Keratinocyte (primary cell): ENCODE results near the gene TM7SF3. TPM values are rescaled to one million over a fixed set of nuclear protein-coding genes. Genes with fewer than 3 reads are reported as not detected.
"Not testable (repeated sequence)": the region's sequence is repeated elsewhere in the genome, so short reads cannot be mapped to it uniquely, and the experiment has no call there.

ENCODE experiments used
- DNase-seq: peaks from one replicate; pipeline ENCODE4 v3.0.0-alpha.2; 2011; ENCODE audit warnings: low read depth, missing footprints, low spot score
- FAIRE-seq: peaks from 2 replicates; lab custom pipeline; 2011; peaks lifted over from hg19 to GRCh38; lab: Jason Lieb, UNC
- H2AFZ ChIP-seq: 2 replicates; pipeline ENCODE4 v1.6.0; 2012; ENCODE audit warnings: low read length, control low read depth, inconsistent platforms; ENCODE audit not compliant: control insufficient read depth
- H3K27ac ChIP-seq: 2 replicates; pipeline ENCODE4 v1.5.1; 2011; ENCODE audit warnings: low read length; ENCODE audit not compliant: control insufficient read depth, insufficient read depth
- H3K27me3 ChIP-seq: 3 replicates; pipeline ENCODE4 v1.6.0; 2011; ENCODE audit warnings: low read length; ENCODE audit not compliant: control insufficient read depth, insufficient read depth; ENCODE audit errors: extremely low read depth
- H3K36me3 ChIP-seq, 2 experiments: 2 replicates in 1 of 2; 3 replicates in 1 of 2; pipeline ENCODE4 v1.5.1; 2011; ENCODE audit warnings: low read length in 2 of 2, mild to moderate bottlenecking in 1 of 2; ENCODE audit not compliant: control insufficient read depth in 2 of 2, insufficient read depth in 2 of 2; ENCODE audit errors: extremely low read depth in 1 of 2
- H3K4me1 ChIP-seq: 3 replicates; pipeline ENCODE4 v1.5.1; 2011; ENCODE audit warnings: low read length; ENCODE audit not compliant: control insufficient read depth, insufficient read depth; ENCODE audit errors: extremely low read depth
- H3K4me2 ChIP-seq: 3 replicates; pipeline ENCODE4 v1.6.0; 2011; ENCODE audit warnings: low read depth, low read length; ENCODE audit not compliant: control insufficient read depth, insufficient read depth; ENCODE audit errors: extremely low read depth
- H3K4me3 ChIP-seq, 3 experiments: fragments of 200-600 bp in 1 of 3; sonication (generic) in 1 of 3; 2 replicates in 2 of 3; 3 replicates in 1 of 3; pipeline ENCODE4 v1.5.1; 2011 to 2016; ENCODE audit warnings: low read length in 3 of 3, mild to moderate bottlenecking in 3 of 3, control low read depth in 2 of 3, inconsistent platforms in 1 of 3, low read depth in 1 of 3, mixed read lengths in 1 of 3, mixed run types in 1 of 3, moderate library complexity in 1 of 3; ENCODE audit not compliant: control insufficient read depth in 2 of 3, insufficient read depth in 2 of 3; ENCODE audit errors: extremely low read depth in 1 of 3
- H3K79me2 ChIP-seq: 2 replicates; pipeline ENCODE4 v1.6.0; 2012; ENCODE audit warnings: low read length; ENCODE audit not compliant: control insufficient read depth, insufficient read depth
- H3K9ac ChIP-seq: 3 replicates; pipeline ENCODE4 v1.6.0; 2011; ENCODE audit warnings: low read length; ENCODE audit not compliant: control insufficient read depth, insufficient read depth; ENCODE audit errors: extremely low read depth
- H3K9me1 ChIP-seq: 3 replicates; pipeline ENCODE4 v1.6.0; 2011; ENCODE audit warnings: low read length; ENCODE audit not compliant: control insufficient read depth, insufficient read depth; ENCODE audit errors: extremely low read depth
- H3K9me3 ChIP-seq: 2 replicates; pipeline ENCODE4 v1.5.1; 2012; ENCODE audit warnings: low read depth, low read length; ENCODE audit not compliant: control insufficient read depth
- H4K20me1 ChIP-seq: 3 replicates; pipeline ENCODE4 v1.6.0; 2011; ENCODE audit warnings: low read length; ENCODE audit not compliant: control insufficient read depth, insufficient read depth; ENCODE audit errors: extremely low read depth
- EZH2 ChIP-seq: IDR thresholded peaks from one replicate; pipeline ENCODE4 v1.6.1; 2012; ENCODE audit warnings: inconsistent platforms, mild to moderate bottlenecking, low read length, moderate library complexity
- dilution Hi-C: fragments of 300-500 bp; cut with MboI; formaldehyde crosslinking; loops from one replicate; pipeline ENCODE4 v1.7.0; 2020; ENCODE audit warnings: low sequenced_read_pairs; ENCODE audit not compliant: extremely low pct_ligation_motif_present
- polyA plus RNA-seq, 5 experiments: library from polyadenylated mRNA; depleted of rRNA in 3 of 5; stranded (reverse) in 3 of 5; stranded (forward) in 1 of 5; unstranded in 1 of 5; fragments of >200 nt; gene quantifications; 1 replicate in 1 of 5; 2 replicates in 3 of 5; 3 replicates in 1 of 5; pipeline versions ENCODE4 v1.2.1 to v1.2.3, GENCODE V29; 2011 to 2012; ENCODE audit warnings: missing spikeins in 2 of 5, low read depth in 1 of 5, low replicate concordance in 1 of 5
- TF ChIP-seq, protein P1 (sequence below), 3 experiments: IDR thresholded peaks in 1 of 3; conservative IDR thresholded peaks in 1 of 3; optimal IDR thresholded peaks in 1 of 3; 2 replicates in 2 of 3; 3 replicates in 1 of 3; pipeline versions ENCODE3 to v1.5.1; 2011; ENCODE audit warnings: low read length in 3 of 3, mild to moderate bottlenecking in 3 of 3, moderate library complexity in 2 of 3, control low read depth in 1 of 3, inconsistent platforms in 1 of 3; ENCODE audit not compliant: insufficient read depth in 2 of 3; ENCODE audit errors: extremely low read depth in 1 of 3

TM7SF3 gene
- polyA plus RNA-seq, 1 donor (not counting 4 experiments of a cell fraction or from before 2014, with no cell fraction given): 407 TPM

DNA sequence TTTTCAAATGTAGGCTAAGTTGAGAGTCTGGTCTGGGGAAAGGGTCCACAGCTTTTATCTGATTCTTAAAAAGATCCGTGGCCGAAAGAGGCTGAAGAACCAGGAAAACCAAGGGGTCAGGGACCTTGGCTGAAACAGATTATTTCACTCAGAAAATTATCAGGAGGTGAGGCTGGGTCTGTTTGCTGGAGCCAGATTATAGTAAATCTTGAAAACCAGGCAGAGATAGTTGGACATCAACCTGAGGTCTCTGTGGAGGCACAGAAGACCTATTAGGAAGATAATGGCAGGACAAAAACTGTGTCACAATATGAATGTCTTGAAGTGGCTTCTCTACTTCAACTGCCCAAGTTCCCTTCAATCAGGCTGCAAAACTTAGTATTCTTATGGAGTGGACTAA is 6.6 kb upstream of the TM7SF3 start:
- Histone ChIP-seq H3K27me3 (no peaks in the 10 kb centered on the region), H3K4me1 (peaks cover 28% of the 10 kb centered on the region), H3K79me2 (peaks cover 32% of the 10 kb centered on the region), H3K9me3 (no peaks in the 10 kb centered on the region), H4K20me1 (no peaks in the 10 kb centered on the region), H3K4me3 (no peak overlapping the region), H3K27ac (no peak overlapping the region), H3K9me1 (no peaks in the 10 kb centered on the region), H2AFZ (no peak overlapping the region), H3K4me2 (no peak overlapping the region), H3K9ac (no peak overlapping the region), H3K36me3 (no peaks in the 10 kb centered on the region)
- no peak for DNase-seq
- TF ChIP-seq, protein P1, sequence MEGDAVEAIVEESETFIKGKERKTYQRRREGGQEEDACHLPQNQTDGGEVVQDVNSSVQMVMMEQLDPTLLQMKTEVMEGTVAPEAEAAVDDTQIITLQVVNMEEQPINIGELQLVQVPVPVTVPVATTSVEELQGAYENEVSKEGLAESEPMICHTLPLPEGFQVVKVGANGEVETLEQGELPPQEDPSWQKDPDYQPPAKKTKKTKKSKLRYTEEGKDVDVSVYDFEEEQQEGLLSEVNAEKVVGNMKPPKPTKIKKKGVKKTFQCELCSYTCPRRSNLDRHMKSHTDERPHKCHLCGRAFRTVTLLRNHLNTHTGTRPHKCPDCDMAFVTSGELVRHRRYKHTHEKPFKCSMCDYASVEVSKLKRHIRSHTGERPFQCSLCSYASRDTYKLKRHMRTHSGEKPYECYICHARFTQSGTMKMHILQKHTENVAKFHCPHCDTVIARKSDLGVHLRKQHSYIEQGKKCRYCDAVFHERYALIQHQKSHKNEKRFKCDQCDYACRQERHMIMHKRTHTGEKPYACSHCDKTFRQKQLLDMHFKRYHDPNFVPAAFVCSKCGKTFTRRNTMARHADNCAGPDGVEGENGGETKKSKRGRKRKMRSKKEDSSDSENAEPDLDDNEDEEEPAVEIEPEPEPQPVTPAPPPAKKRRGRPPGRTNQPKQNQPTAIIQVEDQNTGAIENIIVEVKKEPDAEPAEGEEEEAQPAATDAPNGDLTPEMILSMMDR (optimal IDR thresholded peaks at IDR 0.05 in 1 of 3, IDR thresholded peaks at IDR 0.05 in 1 of 3, conservative IDR thresholded peaks at IDR 0.05 in 1 of 3; ENCODE audit: extremely low read depth in 1 of 3, insufficient read depth in 2 of 3, low read length in 3 of 3): no peak
- TF ChIP-seq EZH2: no peak
- FAIRE-seq: no peak
- dilution Hi-C loops: no loop called here

DNA sequence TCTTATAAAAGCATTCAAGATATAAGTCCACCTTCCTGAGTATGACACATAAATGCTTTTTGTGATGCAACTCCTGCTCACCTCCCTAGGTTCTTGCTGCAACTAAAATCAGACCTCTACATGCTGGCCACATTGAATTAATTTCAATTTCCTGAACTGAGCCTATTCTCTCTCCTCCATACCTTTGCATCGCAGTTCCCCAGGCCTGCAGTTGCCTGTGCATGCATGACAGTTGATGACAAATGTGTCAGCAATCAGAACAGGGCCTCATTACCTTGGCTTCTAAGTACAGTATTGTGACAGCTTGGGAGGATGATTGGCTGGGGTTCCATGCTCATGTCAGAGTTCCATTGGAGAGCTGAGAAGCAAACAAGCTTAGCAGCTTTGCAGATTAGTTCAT is 3.9 kb upstream of the TM7SF3 start:
- FAIRE-seq (no peak), DNase-seq (no peak)
- Histone ChIP-seq H3K4me2 (no peak overlapping the region), H3K4me1 (peaks cover 19% of the 10 kb centered on the region), H3K9ac (no peak overlapping the region), H2AFZ (no peak overlapping the region), H3K4me3 (no peak overlapping the region), H3K27ac (no peak overlapping the region), H3K79me2 (peaks cover 16% of the 10 kb centered on the region), H3K9me3 (no peaks in the 10 kb centered on the region), H3K9me1 (no peaks in the 10 kb centered on the region), H3K27me3 (no peaks in the 10 kb centered on the region), H3K36me3 (no peaks in the 10 kb centered on the region), H4K20me1 (no peaks in the 10 kb centered on the region)
- TF ChIP-seq, protein P1 (optimal IDR thresholded peaks at IDR 0.05 in 1 of 3, IDR thresholded peaks at IDR 0.05 in 1 of 3, conservative IDR thresholded peaks at IDR 0.05 in 1 of 3; ENCODE audit: extremely low read depth in 1 of 3, insufficient read depth in 2 of 3, low read length in 3 of 3): no peak
- TF ChIP-seq EZH2: no peak
- dilution Hi-C loops: no loop called here

DNA sequence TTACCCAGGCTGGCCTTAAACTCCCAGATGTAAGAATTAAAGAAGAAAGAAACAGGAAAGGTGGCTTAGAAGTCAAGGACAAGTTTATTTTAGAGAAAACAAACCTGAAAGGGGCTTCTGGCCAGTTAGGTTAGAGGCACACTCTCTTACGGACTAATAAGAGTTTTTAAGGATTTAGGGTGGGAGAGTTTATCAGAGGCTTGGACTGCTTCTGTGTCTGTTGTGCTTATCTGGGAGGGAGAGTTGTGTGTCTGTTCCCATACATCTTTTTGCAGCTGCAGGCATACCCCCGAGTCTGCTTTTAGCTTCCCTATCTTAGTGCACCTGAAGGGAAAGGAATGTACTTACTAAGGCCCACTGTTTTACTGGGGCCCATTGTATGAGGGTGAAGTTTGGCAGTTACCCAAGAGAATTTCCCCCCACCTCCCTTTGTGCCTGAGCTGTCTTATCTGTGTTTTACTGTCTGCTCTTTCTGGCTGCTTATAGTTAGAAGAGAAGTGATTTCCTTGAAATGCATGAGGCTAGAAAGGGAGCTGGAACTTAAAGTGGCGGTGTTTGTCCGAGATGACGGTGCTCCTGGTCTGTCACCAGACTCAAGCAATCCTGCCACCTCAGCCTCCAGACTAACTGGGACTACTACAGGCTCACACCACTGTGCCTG is 3.1 kb upstream of the TM7SF3 start:
- H4K20me1 ChIP-seq, H2AFZ ChIP-seq, DNase-seq, FAIRE-seq, H3K27me3 ChIP-seq, H3K9me3 ChIP-seq, H3K4me3 ChIP-seq, H3K4me2 ChIP-seq, H3K9me1 ChIP-seq, dilution Hi-C loops, H3K36me3 ChIP-seq, H3K9ac ChIP-seq, H3K27ac ChIP-seq: not testable (repeated sequence)
- Histone ChIP-seq H3K4me1 (peaks cover 21% of the 10 kb centered on the region), H3K79me2 (peaks cover 14% of the 10 kb centered on the region)
